ENCODE measurements around the gene DAB1.

Gene DAB1

GRCh38 chr1:56966698-56966999, 457.2 kb downstream of the DAB1 start:
- no peak for DNase-seq

- no peak for DNase-seq
Measured at GRCh38 chr1:56965916-56966697, 457.8 kb downstream of the DAB1 start, which contains the start of gene C8B. C8B (minus strand) TSS chr1:56966015; CDS start chr1:56965948, 67 bp downstream.

DNA sequence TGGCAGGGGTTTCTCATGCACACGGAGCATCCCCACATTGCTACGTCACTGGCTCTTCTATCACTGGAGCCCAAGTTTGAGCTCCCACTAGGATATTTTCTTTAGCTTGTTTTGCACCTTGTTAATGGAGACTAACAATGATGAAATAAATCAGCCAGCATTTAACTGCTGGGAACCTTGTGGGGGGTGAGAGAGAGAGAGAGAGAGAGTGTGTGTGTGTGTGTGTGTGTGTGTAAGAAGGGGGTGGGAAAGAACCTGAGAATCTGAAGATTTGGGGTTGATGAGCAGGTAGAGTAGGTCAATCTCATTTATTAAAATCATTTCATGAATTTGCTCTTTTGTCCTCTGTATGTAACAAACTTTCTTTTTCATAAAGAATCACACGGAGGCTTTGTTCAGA, 458.7 kb downstream of the DAB1 start:
- no peak for DNase-seq

GRCh38 chr1:56964349-56965017, 459.4 kb downstream of the DAB1 start:
- DNase-seq, result no peak

DNA sequence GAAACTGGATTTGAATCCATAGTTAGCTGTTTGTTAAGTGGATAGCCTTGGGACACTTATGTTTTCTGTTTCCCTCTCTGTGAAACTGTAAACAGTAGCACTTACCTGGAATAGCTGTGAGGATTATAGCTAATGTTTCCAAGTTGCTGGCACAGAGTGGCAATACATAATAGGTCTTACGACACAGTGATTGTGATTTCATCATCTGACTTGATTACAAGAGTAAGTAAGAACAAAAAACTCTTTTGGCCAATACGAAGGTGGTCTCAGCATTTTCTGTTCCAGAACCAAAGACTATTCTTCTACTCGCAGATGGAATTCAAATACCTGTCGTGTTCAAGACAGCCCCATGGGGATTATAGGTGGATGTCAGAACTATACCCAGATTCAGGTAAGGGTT, 460.2 kb downstream of the DAB1 start:
- DNase-seq, result no peak

GRCh38 chr1:56961426-56961825, 462.4 kb downstream of the DAB1 start:
- DNase-seq, result no peak

- no peak for DNase-seq
Measured at GRCh38 chr1:56958526-56958925, 465.3 kb downstream of the DAB1 start.

DNA sequence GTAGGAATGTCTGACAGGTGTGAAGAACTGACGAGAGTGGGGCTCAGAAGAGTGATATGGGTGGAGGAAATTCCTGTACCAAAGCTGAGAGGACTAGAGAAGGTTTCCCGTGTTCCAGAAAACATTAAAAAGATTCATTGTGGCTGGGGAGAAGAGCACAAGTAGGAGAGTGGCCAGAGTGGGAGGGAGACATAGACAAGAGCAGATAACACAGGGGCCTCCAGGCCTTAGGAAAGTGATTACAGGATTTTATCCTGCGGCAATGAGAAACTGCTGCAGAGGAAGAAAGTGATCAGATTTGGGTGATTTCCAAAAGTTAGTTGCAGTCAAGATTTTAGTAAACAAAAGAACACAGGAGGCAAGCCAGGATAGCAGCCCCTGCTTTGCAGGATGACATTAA, 465.9 kb downstream of the DAB1 start:
- no peak for DNase-seq

GRCh38 chr1:56954664-56955063, 469.2 kb downstream of the DAB1 start:
- DNase-seq, result no peak

- no peak for DNase-seq
Measured at GRCh38 chr1:56953386-56953785, 470.5 kb downstream of the DAB1 start.

- no peak for DNase-seq
Measured at GRCh38 chr1:56952501-56952900, 471.4 kb downstream of the DAB1 start.

GRCh38 chr1:56948403-56949023, 475.3 kb downstream of the DAB1 start:
- no peak for DNase-seq
